Liver (tissue), 9 donors: ENCODE measurements around the gene AGTRAP. TPM values are rescaled to one million over a fixed set of nuclear protein-coding genes. Genes with fewer than 3 reads are reported as not detected.
A peak's percentile ranks its signal among the peaks of the same experiment; 100 is the strongest.

Source experiments
- DNase-seq: peaks from one replicate; pipeline ENCODE4 v3.0.0-alpha.2; 2017; ENCODE audit warnings: low spot score
- H3K27ac ChIP-seq, 2 donors: one replicate each; pipeline ENCODE4 v1.7.0; 2013; ENCODE audit warnings: inconsistent platforms in 2 of 2, low read length in 2 of 2, control low read depth in 1 of 2, low read depth in 1 of 2, mild to moderate bottlenecking in 1 of 2
- H3K27me3 ChIP-seq, 4 donors: one replicate each; pipeline versions ENCODE4 v1.6.1 to v1.7.0; 2013; ENCODE audit warnings: low read length in 3 of 4, inconsistent platforms in 1 of 4, mild to moderate bottlenecking in 1 of 4, moderate library complexity in 1 of 4; ENCODE audit not compliant: control insufficient read depth in 4 of 4, insufficient read depth in 4 of 4
- H3K36me3 ChIP-seq, 4 donors: one replicate each; pipeline versions ENCODE4 v1.6.1 to v1.7.0; 2013; ENCODE audit warnings: low read length in 3 of 4, mild to moderate bottlenecking in 3 of 4, low read depth in 1 of 4, moderate library complexity in 1 of 4; ENCODE audit not compliant: control insufficient read depth in 4 of 4, insufficient read depth in 3 of 4
- H3K4me1 ChIP-seq, 4 donors: one replicate each; pipeline versions ENCODE4 v1.6.1 to v1.7.0; 2013; ENCODE audit warnings: low read length in 3 of 4, mild to moderate bottlenecking in 3 of 4, moderate library complexity in 1 of 4; ENCODE audit not compliant: control insufficient read depth in 4 of 4, insufficient read depth in 4 of 4
- H3K4me3 ChIP-seq, 3 donors: one replicate each; pipeline versions ENCODE4 v1.6.1 to v1.7.0; 2013; ENCODE audit warnings: low read length in 3 of 3, control low read depth in 1 of 3, low read depth in 1 of 3, mild to moderate bottlenecking in 1 of 3
- H3K9ac ChIP-seq, 2 donors: one replicate each; pipeline ENCODE4 v1.7.0; 2013; ENCODE audit warnings: low read length in 2 of 2, mild to moderate bottlenecking in 2 of 2, moderate library complexity in 2 of 2, control low read depth in 1 of 2, low read depth in 1 of 2
- H3K9me3 ChIP-seq, 4 donors: one replicate each; pipeline versions ENCODE4 v1.6.1 to v1.7.0; 2013; ENCODE audit warnings: low read length in 3 of 4; ENCODE audit not compliant: control insufficient read depth in 4 of 4
- ATF3 ChIP-seq: IDR thresholded peaks from 2 replicates; pipeline ENCODE4 v1.6.1; 2016; ENCODE audit warnings: antibody characterized with exemption
- CTCF ChIP-seq: fragments of 150-350 bp; IDR thresholded peaks from 2 replicates; pipeline ENCODE4 v1.5.1; 2017; ENCODE audit warnings: improper control_type of control experiment, low read depth, low read length; ENCODE audit not compliant: missing input control
- FOXA1 ChIP-seq: IDR thresholded peaks from 2 replicates; pipeline ENCODE4 v1.6.1; 2016; ENCODE audit warnings: antibody characterized with exemption
- FOXA2 ChIP-seq: IDR thresholded peaks from 2 replicates; pipeline ENCODE4 v1.6.1; 2016; ENCODE audit warnings: antibody characterized with exemption
- HNF4A ChIP-seq, 2 donors: conservative IDR thresholded peaks; 2 replicates each; pipeline ENCODE4 v1.6.1; 2016; ENCODE audit warnings: antibody characterized with exemption in 2 of 2, mild to moderate bottlenecking in 2 of 2
- HNF4G ChIP-seq: IDR thresholded peaks from 2 replicates; pipeline ENCODE4 v1.6.1; 2016; ENCODE audit warnings: antibody characterized with exemption
- JUND ChIP-seq, 2 donors: IDR thresholded peaks; 2 replicates each; pipeline ENCODE4 v1.6.1; 2016; ENCODE audit warnings: antibody characterized with exemption in 2 of 2
- MAX ChIP-seq: IDR thresholded peaks from 2 replicates; pipeline ENCODE4 v1.6.1; 2016; ENCODE audit warnings: antibody characterized with exemption
- NR2F2 ChIP-seq: IDR thresholded peaks from 2 replicates; pipeline ENCODE4 v1.6.1; 2016; ENCODE audit warnings: antibody characterized with exemption
- REST ChIP-seq: IDR thresholded peaks from 2 replicates; pipeline ENCODE4 v1.6.1; 2016; ENCODE audit warnings: antibody characterized with exemption, mild to moderate bottlenecking
- RXRA ChIP-seq, 2 donors: IDR thresholded peaks; 2 replicates each; pipeline ENCODE4 v1.6.1; 2017 to 2018; ENCODE audit warnings: antibody characterized with exemption in 2 of 2, mild to moderate bottlenecking in 1 of 2
- SP1 ChIP-seq: IDR thresholded peaks from 2 replicates; pipeline ENCODE4 v1.6.1; 2018; ENCODE audit warnings: antibody characterized with exemption, mild to moderate bottlenecking
- TAF1 ChIP-seq: conservative IDR thresholded peaks from 2 replicates; pipeline ENCODE4 v1.6.1; 2016; ENCODE audit warnings: antibody characterized with exemption, mild to moderate bottlenecking
- YY1 ChIP-seq: IDR thresholded peaks from 2 replicates; pipeline ENCODE4 v1.6.1; 2016; ENCODE audit warnings: antibody characterized with exemption, mild to moderate bottlenecking
- ZBTB33 ChIP-seq: IDR thresholded peaks from 2 replicates; pipeline ENCODE4 v1.6.1; 2016; ENCODE audit warnings: antibody characterized with exemption
- WGBS: extraction: QIAGEN DNeasy Blood & Tissue Kit; methylation state at CpG from one replicate; pipeline ENCODE4 v1.1.7; 2013; 5-methylcytosine and 5-hydroxymethylcytosine counted together
- polyA plus RNA-seq, 2 donors: library from polyadenylated mRNA; stranded (reverse) in 1 of 2; unstranded in 1 of 2; fragments of 200-250 nt in 1 of 2; fragments of >200 nt in 1 of 2; fragmentation: Nextera tagmentation in 1 of 2; extraction: Ambion mirVana in 1 of 2; gene quantifications; one replicate each; pipeline versions ENCODE4 v1.2.1 to v1.2.3, GENCODE V29; 2013 to 2015
- total RNA-seq, 2 donors: library from RNA; depleted of rRNA; stranded (reverse); fragments of >200 nt; gene quantifications; one replicate each; pipeline ENCODE4 v1.2.3, GENCODE V29; 2014
- donor health status: healthy.
- donor health status: healthy.
- donor health status: healthy.
- donor health status: healthy.
- donor health status: healthy.

Gene AGTRAP
- total and polyA plus RNA-seq, 4 donors: 8.5 to 19.3 (median 17.5) TPM

- Histone ChIP-seq H3K9ac (no peak overlapping the region), H3K9me3 (no peaks in the 10 kb centered on the region), H3K4me3 (no peak overlapping the region), H3K27me3 (no peaks in the 10 kb centered on the region), H3K4me1 (peaks cover 0 to 13% (median 10%) of the 10 kb centered on the region in 4 donors), H3K36me3 (no peaks in the 10 kb centered on the region), H3K27ac (peak overlapping the region in 1 of 2 donors; percentile 56)
- TF ChIP-seq CTCF: no peak
- TF ChIP-seq YY1: no peak
- TF ChIP-seq MAX: no peak
- no peak for TF ChIP-seq RXRA (IDR thresholded peaks at IDR 0.05)
- no peak for TF ChIP-seq SP1
- TF ChIP-seq JUND (IDR thresholded peaks at IDR 0.05): no peak
- TF ChIP-seq ATF3: no peak
- TF ChIP-seq ZBTB33: no peak
- TF ChIP-seq TAF1: no peak
- TF ChIP-seq FOXA2: no peak
- no peak for TF ChIP-seq NR2F2
- no peak for TF ChIP-seq HNF4A (conservative IDR thresholded peaks at IDR 0.05)
- no peak for DNase-seq
- WGBS: 66% methylated on average over 26 of the region's 26 CpGs
These were observed 6.2 kb upstream of the AGTRAP start for GRCh38 chr1:11729498-11730428.

GRCh38 chr1:11730429-11730891 is 5.5 kb upstream of the AGTRAP start:
- no peak for DNase-seq
- Histone ChIP-seq H3K27ac (peak overlapping the region in 1 of 2 donors; percentile 19), H3K9me3 (no peaks in the 10 kb centered on the region), H3K4me3 (no peak overlapping the region), H3K9ac (no peak overlapping the region), H3K27me3 (no peaks in the 10 kb centered on the region), H3K36me3 (no peaks in the 10 kb centered on the region), H3K4me1 (peaks cover 0 to 13% (median 10%) of the 10 kb centered on the region in 4 donors)
- 54% methylated on average over 5 of the region's 5 CpGs for WGBS
- TF ChIP-seq NR2F2 (peak; percentile 41), REST (no peak), FOXA2 (no peak), MAX (peak; percentile 48), CTCF (no peak), FOXA1 (no peak), HNF4G (no peak), SP1 (peak; percentile 36)
